Adrenal gland (tissue), 5 donors: ENCODE data around the gene PGC.

ENCODE experiments used
- POLR2A ChIP-seq, 2 donors: fragments of 450-650 bp; IDR thresholded peaks; one replicate each; pipeline ENCODE4 v1.6.1; 2017; ENCODE audit warnings: antibody characterized with exemption in 2 of 2, mild to moderate bottlenecking in 2 of 2, moderate library complexity in 1 of 2
- TF ChIP-seq, protein P1 (sequence below), 6 experiments: fragments of 450-650 bp in 4 of 6; fragments of 200-600 bp in 2 of 6; sonication (generic) in 1 of 6; IDR thresholded peaks; 1 replicate in 5 of 6; 2 replicates in 1 of 6; pipeline versions ENCODE4 v1.5.1 to v1.8.0; 2016 to 2021; ENCODE audit warnings: antibody characterized with exemption in 6 of 6, mild to moderate bottlenecking in 2 of 6, moderate library complexity in 1 of 6
- donor health status: DM: no; HTN: no; CAD: no.

DNA sequence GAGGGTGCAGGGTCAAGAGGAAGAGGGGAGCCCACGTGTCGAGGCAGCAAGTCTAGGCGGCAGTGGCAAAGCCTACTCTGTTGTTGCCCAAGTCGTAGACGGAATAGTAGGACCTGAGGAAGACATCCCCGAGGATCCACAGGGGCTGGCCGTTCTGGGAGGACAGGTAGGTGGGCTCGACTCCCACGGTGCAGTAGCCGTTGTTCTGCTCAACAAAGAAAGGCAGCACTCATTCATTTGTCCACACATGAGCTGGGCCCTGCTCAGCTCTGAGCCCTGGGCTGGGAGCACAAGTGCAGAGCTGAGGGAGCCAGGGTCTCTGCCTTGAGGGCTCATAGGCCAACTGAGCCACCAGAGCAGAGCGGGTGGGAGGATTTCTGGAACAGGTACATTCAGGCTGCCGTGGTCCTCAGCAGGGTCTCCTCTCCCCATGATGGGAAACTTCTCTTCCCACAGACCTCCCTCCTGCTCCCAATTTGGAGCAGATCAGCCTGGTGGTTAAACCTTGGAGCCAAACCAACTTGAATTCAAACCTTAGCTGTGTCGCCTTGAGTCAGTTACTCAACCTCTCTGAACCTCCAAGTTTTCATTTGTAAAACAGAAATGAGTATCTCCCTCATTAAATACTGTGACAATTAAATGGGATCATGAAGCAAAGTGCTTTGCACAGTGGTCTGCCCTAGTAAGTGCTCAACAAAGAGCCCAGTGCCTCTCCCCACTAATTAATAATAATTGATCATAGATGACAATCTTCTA, 10.2 kb downstream of the PGC start:
- no peak for TF ChIP-seq POLR2A (IDR thresholded peaks at IDR 0.05)
- TF ChIP-seq, protein P1, sequence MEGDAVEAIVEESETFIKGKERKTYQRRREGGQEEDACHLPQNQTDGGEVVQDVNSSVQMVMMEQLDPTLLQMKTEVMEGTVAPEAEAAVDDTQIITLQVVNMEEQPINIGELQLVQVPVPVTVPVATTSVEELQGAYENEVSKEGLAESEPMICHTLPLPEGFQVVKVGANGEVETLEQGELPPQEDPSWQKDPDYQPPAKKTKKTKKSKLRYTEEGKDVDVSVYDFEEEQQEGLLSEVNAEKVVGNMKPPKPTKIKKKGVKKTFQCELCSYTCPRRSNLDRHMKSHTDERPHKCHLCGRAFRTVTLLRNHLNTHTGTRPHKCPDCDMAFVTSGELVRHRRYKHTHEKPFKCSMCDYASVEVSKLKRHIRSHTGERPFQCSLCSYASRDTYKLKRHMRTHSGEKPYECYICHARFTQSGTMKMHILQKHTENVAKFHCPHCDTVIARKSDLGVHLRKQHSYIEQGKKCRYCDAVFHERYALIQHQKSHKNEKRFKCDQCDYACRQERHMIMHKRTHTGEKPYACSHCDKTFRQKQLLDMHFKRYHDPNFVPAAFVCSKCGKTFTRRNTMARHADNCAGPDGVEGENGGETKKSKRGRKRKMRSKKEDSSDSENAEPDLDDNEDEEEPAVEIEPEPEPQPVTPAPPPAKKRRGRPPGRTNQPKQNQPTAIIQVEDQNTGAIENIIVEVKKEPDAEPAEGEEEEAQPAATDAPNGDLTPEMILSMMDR (IDR thresholded peaks at IDR 0.05) = no peak
